Left forelimb (tissue), 1 donor: ENCODE measurements around the gene SRPX.
A peak's percentile ranks its signal among the peaks of the same experiment; 100 is the strongest.

Experiments
- DNase-seq: peaks from one replicate; pipeline ENCODE4 v3.0.0-alpha.2; 2018; ENCODE audit warnings: low spot score

Gene SRPX

DNA sequence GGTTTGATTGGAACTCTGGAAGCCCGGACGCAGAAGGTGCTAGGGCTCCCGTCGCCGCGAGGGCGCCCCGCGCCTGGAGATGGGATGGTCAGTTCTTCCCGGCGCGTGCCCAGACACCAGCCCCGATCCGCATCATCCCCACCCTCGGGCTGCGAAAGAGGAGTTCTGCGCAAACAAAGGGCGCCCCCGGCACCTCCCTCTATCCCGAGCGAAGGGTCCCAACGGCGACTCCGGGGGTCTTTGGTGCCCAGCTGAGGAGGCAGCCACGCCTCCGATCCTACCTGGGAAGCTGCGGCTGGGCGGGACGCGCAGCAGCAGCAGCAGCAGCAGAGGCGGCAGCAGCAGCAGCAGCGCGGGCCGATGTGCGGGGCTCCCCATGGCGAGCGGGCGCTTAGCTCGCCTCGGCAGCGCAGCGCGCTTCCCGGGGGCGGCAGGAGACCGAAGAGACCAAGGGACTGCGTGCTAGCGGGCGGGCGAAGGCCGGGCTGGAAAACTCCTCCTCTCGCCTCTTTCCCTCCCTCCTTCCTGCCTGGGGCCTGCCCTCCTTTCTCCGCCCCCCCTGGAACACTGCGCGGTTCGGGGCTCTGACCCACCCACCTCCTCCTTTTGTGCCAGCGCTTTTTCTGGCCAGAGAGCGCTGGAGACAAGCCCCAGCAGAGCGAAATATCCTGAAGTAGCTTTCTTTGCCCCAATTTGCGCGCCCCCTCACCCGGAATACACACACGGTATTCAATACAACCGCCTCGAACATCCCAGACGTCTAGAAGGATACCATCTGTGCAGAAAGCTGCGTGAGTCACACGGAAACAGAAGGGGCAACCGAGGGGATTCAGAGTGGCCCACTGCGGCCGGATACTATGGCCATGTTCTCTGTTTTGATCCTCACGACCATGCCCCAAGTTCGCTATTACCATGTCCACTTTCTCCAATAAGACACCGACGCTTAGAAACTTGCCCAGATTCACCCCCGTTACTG, at the start of gene SRPX:
TSS of gene SRPX (minus strand) at position 457 of the 976 bp plus-strand sequence. CDS start at position 378, 79 bp downstream.
- peak; percentile 67 for DNase-seq

DNA sequence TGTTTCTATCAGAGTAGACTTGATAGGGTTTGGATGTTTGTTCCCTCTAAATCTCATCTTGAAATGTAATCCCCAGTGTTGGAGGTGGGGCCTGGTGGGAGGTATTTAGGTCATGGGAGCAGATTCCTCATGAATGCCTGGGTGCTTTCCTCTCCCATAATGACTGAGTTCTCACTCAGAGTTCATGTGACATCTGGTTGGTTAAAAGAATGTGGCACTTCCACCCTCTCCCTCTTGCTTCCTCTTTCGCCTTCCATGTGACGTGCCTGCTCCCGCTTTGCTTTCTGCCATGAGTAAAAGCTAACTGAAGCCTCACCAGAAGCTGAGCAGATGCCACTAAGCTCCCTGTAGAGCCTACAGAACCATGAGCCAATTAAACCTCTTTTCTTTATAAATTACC, 47.3 kb upstream of the SRPX start:
- DNase-seq = no peak

DNA sequence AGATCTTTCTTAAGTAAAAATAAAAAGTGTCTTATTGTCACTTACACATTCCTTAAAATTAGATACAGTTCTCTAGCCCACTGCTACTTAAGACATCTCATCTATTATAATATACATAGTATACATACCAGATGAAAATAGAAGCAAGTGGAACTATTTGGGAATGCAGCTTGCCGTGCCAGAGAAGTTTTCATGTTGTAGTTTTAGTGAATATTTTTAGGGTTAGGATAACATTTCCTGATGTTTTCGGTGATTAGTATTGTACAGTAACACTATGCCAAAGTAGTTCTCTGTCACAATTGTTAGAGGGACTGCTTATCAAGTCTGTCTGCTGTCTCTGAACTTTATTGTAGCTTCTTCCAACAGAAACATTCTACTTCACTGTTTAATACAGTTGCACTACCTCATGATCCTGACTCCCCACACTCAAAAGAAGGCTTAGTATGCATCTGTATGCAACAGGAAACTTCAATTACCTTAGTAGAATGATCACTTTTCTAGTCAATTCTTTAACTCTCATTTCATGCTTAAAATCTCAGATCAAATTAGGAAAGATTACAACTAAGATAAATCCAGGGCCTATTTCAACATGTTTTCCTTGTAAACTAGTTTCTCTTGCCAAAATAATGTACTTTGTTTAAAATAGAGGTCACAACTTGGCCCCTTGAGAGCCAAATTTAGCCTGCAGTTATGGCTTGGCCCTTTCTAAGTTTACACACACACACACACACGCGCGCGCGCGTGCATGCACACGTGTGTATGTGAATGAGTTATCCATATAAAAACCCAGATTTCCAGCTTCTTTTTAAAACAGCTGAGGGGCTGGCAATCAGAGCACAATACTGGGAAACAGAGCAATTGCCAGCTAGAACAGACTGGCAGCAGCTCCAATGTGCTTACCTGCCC, 42.3 kb upstream of the SRPX start:
- no peak for DNase-seq

- no peak for DNase-seq
Measured at GRCh38 chrX:38260231-38260630, 39.6 kb upstream of the SRPX start.

GRCh38 chrX:38256019-38256418, 35.3 kb upstream of the SRPX start:
- DNase-seq = no peak

DNA sequence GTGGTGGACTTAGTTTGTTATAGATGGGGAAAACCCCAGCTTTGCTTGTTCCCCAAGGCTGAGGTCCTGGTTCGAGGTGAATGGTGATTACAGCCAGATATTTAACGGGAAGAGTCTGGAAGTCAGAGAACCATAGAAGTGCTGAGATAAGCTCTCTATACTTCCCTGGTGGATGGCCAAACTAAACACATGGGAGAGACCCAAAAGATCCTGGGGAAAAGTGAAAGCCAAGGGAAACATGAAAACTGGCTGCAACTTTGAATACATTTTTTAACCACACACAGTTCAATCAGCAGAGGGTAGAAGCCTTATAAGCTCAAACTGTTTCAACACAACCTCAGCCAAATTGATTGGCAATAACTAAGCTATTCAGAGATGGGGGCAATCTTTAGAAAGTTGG, 29.3 kb upstream of the SRPX start:
- no peak for DNase-seq

DNA sequence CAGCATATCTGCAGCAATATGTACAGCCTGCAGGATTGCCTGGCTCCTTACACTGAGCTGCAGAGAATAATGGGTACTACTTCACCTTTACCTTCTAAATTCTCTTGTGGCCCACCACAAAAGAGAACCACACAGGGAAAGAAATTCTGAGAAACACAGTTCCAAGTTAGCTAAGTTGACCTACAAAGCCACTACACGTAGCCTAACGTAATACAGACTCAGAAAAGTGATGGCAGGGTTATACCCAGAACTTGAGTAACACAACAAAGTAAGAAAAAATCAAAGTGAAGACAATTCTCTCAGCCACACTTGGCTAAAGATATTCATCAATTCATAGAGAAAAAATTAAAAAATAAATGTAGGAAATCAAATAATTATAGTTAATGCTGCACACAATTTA, 26.4 kb upstream of the SRPX start:
- no peak for DNase-seq

DNA sequence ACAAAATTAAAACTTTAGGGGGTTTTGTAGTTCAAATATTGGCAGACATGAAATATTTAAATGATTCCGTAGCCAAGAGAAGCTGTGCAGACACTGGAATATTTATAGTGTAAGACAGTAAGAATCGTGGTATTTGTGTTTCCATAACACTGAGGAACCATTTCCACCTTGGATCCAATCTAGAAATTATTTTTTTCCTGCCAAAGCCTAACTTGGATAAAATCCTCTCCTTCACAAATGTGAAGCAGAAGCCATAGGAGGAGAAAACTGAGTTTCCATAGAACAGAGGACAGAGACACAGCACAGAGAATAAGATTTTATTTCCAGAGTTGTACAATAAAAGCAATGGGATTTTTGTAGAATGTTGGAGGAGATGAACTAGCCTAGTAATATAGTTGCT, 19.9 kb upstream of the SRPX start:
- no peak for DNase-seq

- DNase-seq = no peak
Measured at GRCh38 chrX:38236901-38237615, 16.4 kb upstream of the SRPX start.

- DNase-seq = peak; percentile 66
Measured at GRCh38 chrX:38233891-38234667, 13.4 kb upstream of the SRPX start.

DNA sequence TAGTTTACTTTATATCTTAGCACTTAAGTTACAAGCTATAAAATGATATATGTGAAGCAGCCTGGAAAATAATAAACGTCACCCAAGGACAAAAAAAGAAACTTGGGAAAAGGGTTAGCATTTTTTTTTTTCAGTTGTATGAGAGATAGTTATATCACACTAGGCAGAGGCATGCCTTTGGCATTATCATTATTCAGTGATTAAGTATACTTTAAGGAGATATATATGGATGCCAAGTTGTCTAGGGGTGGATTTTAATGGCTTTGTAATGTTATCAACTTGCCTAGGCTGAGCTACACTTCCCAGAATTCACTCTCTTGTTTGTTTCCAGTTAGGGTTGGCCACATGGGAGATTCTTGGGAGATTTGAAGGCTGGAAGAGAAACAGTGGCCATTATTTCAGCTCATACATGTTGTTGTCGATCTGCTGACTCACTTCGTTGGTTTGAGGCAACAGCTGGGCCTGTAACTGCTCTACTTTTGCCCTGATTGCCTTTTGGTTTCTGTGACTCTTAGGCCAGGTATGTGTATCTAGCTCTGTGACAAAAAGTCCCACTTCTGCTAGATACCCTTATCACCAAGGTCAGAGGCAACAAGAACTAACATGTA, 11.5 kb upstream of the SRPX start:
- DNase-seq = no peak

GRCh38 chrX:38225093-38225492, 4.4 kb upstream of the SRPX start:
- no peak for DNase-seq

DNA sequence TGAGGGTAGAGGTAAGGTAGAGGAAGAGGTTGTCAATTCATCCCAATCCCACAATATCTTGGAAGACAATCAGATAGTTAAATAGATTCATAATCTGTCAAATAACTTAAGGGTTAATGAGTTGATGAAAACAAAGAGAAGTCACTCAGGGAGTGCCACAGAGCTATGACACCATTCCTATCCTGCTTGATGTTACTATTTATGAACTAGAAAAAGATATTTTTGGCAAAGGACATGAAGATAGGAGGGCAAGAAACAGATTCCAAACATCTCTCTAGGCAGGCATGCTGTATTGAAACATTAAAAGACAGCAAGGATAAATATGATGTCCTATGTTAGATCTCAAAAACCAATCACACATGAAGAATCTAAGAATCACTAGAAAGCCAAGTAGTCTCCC, 3.5 kb upstream of the SRPX start:
- DNase-seq = no peak

DNA sequence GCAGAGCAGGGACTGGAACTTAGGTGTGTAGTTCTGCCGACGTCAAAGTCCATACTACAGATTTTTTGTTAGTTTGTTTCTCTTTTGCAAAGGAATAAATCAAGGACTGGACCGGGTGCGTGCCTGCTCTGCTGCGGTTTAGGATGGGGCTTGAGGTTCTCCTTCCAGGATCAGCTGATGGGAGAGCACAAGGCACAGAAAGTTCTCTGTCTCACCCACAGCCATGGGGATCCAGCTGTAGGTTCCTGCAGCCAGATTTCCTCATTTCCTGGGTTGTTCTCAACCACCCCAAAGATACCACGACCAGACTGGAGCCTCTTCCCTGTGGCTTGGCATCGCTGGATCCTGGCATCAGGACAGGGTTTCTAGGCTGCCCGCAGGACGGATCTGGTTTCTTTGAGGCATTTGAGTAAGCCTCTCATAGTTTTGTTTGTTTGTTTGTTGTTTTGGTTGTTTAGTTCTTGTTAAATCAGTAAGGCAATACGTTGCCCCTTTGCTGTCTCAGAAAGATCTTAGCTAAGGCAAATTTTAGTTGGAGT, 789 bp upstream of the SRPX start:
- no peak for DNase-seq

GRCh38 chrX:38220024-38220414, 652 bp downstream of the SRPX start:
- peak; percentile 66 for DNase-seq

- no peak for DNase-seq
Measured at GRCh38 chrX:38216642-38217041, 4.0 kb downstream of the SRPX start.

DNA sequence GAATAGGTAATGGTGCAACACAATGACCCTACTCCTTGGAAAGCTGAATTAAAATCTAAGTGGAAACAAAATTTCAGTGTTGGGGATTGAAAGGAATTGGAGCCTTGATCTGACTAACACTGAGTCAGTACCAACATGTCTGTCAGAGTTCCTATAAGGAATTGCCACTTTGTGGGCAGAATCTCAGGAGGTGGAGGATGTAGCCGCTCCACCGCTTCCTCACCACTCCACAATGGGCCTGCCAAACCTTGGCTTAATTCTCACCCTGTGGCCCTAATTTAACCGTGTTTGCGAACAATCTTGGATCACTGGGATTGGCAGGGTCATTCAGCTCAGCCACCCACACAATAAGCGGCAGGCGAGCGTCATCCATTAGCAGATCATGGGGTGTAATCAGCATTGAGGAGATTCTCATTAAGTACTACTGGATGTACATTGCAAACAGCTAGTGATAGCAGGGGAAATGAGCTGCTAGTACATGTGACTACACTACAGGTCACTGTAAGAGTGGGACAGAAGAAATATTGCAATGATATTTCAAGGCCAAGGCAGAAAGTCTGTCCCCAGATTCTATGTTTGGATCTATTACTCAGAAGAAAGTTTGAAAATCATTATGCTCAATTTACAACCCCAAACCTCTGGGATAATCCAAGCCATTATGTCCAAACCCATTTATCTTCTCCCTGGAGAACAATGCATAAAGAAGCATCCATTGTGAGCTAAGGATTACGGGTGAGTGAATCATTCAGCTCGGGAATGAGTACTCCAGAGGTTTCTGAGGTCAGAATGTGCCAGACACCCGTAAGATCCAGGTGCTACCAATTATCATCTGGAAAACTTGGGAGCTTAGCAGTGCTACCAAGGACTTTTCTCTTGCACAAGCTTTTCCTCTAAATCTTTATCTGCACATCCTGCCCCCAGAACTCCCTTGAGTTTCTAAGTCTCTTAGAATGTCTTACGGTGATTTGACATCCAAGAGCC, 5.8 kb downstream of the SRPX start:
- no peak for DNase-seq

- no peak for DNase-seq
Measured at GRCh38 chrX:38214044-38214443, 6.6 kb downstream of the SRPX start.

GRCh38 chrX:38211891-38212635, 8.6 kb downstream of the SRPX start:
- no peak for DNase-seq
